ENCODE data around the gene DAAM1.

DAAM1 gene

GRCh38 chr14:59215322-59215721 is 26.9 kb downstream of the DAAM1 start:
- DNase-seq (ENCODE audit: insufficient read length, low spot score) (no peak), FAIRE-seq (no peak)
- no peak for TF ChIP-seq CTCF (IDR thresholded peaks at IDR 0.05; ENCODE audit: insufficient read depth, missing control alignments)

GRCh38 chr14:59215757-59216156 is 27.3 kb downstream of the DAAM1 start:
- no peak for TF ChIP-seq CTCF (IDR thresholded peaks at IDR 0.05; ENCODE audit: insufficient read depth, missing control alignments)
- FAIRE-seq, result no peak

GRCh38 chr14:59217011-59217410 is 28.5 kb downstream of the DAAM1 start:
- no peak for FAIRE-seq
- DNase-seq (ENCODE audit: insufficient read length, low spot score), result no peak
- TF ChIP-seq CTCF (IDR thresholded peaks at IDR 0.05; ENCODE audit: insufficient read depth, missing control alignments), result no peak

More at GRCh38 chr14:59215757-59216156, 27.3 kb downstream of the DAAM1 start:
- DNase-seq (ENCODE audit: insufficient read length, low spot score), result no peak

- DNase-seq (ENCODE audit: insufficient read length, low spot score) (no peak), FAIRE-seq (no peak)
- no peak for TF ChIP-seq CTCF (IDR thresholded peaks at IDR 0.05; ENCODE audit: insufficient read depth, missing control alignments)
Observed at GRCh38 chr14:59221568-59221967, 33.1 kb downstream of the DAAM1 start.

- no peak for TF ChIP-seq CTCF (IDR thresholded peaks at IDR 0.05; ENCODE audit: insufficient read depth, missing control alignments)
- FAIRE-seq, result no peak
Observed at GRCh38 chr14:59224341-59224740, 35.9 kb downstream of the DAAM1 start.

GRCh38 chr14:59225281-59225680 is 36.8 kb downstream of the DAAM1 start:
- DNase-seq (ENCODE audit: insufficient read length, low spot score) (no peak), FAIRE-seq (no peak)
- no peak for TF ChIP-seq CTCF (IDR thresholded peaks at IDR 0.05; ENCODE audit: insufficient read depth, missing control alignments)

More at GRCh38 chr14:59224341-59224740, 35.9 kb downstream of the DAAM1 start:
- no peak for DNase-seq (ENCODE audit: insufficient read length, low spot score)

- FAIRE-seq (no peak), DNase-seq (ENCODE audit: insufficient read length, low spot score) (no peak)
- TF ChIP-seq CTCF (IDR thresholded peaks at IDR 0.05; ENCODE audit: insufficient read depth, missing control alignments), result no peak
Observed at GRCh38 chr14:59228421-59228820, 40.0 kb downstream of the DAAM1 start.

Measured in D721Med (cell line).